ENCODE measurements around the gene PIP4P1.

DNA sequence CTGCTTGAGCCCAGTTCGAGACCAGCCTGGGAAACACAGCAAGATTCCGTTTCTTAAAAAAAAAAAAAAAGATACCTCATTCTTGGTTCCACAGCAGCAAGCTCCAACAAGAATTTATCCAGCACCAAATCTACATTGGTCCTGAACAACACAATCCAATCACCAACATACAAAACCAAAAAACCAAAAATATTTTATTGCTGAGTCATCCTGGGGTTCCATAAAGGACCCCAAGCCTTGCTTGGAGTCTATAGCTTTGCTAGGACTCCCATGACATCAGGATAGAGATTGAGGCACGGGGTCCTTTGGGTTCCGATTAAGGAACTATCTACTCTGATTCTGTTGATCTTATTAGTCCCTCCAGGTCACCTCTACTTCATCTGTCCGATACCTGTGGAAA is 14.3 kb downstream of the PIP4P1 start:
- TF ChIP-seq, protein P1, sequence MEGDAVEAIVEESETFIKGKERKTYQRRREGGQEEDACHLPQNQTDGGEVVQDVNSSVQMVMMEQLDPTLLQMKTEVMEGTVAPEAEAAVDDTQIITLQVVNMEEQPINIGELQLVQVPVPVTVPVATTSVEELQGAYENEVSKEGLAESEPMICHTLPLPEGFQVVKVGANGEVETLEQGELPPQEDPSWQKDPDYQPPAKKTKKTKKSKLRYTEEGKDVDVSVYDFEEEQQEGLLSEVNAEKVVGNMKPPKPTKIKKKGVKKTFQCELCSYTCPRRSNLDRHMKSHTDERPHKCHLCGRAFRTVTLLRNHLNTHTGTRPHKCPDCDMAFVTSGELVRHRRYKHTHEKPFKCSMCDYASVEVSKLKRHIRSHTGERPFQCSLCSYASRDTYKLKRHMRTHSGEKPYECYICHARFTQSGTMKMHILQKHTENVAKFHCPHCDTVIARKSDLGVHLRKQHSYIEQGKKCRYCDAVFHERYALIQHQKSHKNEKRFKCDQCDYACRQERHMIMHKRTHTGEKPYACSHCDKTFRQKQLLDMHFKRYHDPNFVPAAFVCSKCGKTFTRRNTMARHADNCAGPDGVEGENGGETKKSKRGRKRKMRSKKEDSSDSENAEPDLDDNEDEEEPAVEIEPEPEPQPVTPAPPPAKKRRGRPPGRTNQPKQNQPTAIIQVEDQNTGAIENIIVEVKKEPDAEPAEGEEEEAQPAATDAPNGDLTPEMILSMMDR (IDR thresholded peaks at IDR 0.05 in 2 of 3, conservative IDR thresholded peaks at IDR 0.05 in 1 of 3; ENCODE audit: insufficient read depth in 2 of 3, low read depth in 1 of 3, low read length in 3 of 3) = no peak
- TF ChIP-seq POLR2AphosphoS5 (IDR thresholded peaks at IDR 0.05; ENCODE audit: control insufficient read depth, insufficient read depth, low read depth, low read length) = no peak
- TF ChIP-seq, protein P2, sequence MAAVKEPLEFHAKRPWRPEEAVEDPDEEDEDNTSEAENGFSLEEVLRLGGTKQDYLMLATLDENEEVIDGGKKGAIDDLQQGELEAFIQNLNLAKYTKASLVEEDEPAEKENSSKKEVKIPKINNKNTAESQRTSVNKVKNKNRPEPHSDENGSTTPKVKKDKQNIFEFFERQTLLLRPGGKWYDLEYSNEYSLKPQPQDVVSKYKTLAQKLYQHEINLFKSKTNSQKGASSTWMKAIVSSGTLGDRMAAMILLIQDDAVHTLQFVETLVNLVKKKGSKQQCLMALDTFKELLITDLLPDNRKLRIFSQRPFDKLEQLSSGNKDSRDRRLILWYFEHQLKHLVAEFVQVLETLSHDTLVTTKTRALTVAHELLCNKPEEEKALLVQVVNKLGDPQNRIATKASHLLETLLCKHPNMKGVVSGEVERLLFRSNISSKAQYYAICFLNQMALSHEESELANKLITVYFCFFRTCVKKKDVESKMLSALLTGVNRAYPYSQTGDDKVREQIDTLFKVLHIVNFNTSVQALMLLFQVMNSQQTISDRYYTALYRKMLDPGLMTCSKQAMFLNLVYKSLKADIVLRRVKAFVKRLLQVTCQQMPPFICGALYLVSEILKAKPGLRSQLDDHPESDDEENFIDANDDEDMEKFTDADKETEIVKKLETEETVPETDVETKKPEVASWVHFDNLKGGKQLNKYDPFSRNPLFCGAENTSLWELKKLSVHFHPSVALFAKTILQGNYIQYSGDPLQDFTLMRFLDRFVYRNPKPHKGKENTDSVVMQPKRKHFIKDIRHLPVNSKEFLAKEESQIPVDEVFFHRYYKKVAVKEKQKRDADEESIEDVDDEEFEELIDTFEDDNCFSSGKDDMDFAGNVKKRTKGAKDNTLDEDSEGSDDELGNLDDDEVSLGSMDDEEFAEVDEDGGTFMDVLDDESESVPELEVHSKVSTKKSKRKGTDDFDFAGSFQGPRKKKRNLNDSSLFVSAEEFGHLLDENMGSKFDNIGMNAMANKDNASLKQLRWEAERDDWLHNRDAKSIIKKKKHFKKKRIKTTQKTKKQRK (IDR thresholded peaks at IDR 0.05; ENCODE audit: borderline replicate concordance, low read depth, low read length) = no peak
- TF ChIP-seq SMC3 (conservative IDR thresholded peaks at IDR 0.05; ENCODE audit: insufficient read depth, low read depth, low read length) = no peak
- no peak for TF ChIP-seq RAD21 (CRISPR knock-in tag; conservative IDR thresholded peaks at IDR 0.05 in 1 of 2, IDR thresholded peaks at IDR 0.05 in 1 of 2)
- TF ChIP-seq ZBTB7A (IDR thresholded peaks at IDR 0.05; ENCODE audit: borderline replicate concordance, control insufficient read depth, low read depth, low read length) = no peak
- TF ChIP-seq PHF8 (IDR thresholded peaks at IDR 0.05; ENCODE audit: borderline replicate concordance, low read length) = no peak
- TF ChIP-seq ZNF121 (CRISPR knock-in tag; conservative IDR thresholded peaks at IDR 0.05) = no peak
- TF ChIP-seq ESRRA (IDR thresholded peaks at IDR 0.05; ENCODE audit: borderline replicate concordance, low read depth) = no peak
- no peak for TF ChIP-seq PHB2 (IDR thresholded peaks at IDR 0.05; ENCODE audit: low read depth)
- TF ChIP-seq BMI1 (IDR thresholded peaks at IDR 0.05; ENCODE audit: low read length) = no peak
